HG02588 (cell line): ENCODE measurements around the gene CDV3.

Experiments
- ATAC-seq: cut with Tn5 transposase; IDR thresholded peaks from one replicate; pipeline ENCODE4 v1.9.1; 2021; ENCODE audit warnings: mild to moderate bottlenecking, moderate library complexity; ENCODE audit not compliant: unreplicated experiment

CDV3 gene

GRCh38 chr3:133563816-133564215 lies 9.7 kb upstream of the CDV3 start:
- ATAC-seq: no peak

GRCh38 chr3:133568294-133569014 lies 5.0 kb upstream of the CDV3 start:
- ATAC-seq: no peak

- ATAC-seq: no peak
Observed at GRCh38 chr3:133570139-133570936, 3.1 kb upstream of the CDV3 start.

- ATAC-seq: no peak
Observed at GRCh38 chr3:133570937-133571320, 2.6 kb upstream of the CDV3 start.

- ATAC-seq: peak; percentile 19
Observed at GRCh38 chr3:133572158-133573053, 1.1 kb upstream of the CDV3 start.

DNA sequence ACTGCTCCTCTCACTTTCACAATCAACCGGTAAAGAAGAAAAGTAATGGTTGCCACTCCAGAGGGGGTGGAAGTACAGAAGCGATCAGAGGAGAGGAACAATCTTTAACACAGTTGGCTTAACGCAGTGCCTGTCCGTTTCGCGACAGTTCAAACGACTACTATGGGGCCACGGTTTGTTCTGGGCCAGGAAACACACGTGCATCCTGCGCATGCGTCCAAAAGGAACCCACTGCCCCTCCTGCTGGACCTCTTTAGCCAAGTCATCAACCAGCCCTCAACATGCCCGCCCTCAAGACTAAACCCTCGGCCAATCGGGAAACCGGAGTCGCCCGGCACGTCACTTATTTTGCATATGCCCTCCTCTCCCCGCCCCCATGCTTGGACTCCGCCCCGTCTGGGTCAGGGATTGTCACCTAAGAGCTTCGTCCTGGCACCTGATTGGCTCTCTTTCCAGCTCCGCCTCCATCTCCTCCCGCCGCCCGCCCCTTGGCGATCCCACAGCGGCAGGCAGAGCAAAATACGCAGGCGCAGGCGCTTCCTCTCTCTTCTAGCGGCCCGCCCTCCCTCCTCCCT lies 345 bp upstream of the CDV3 start:
- peak; percentile 66 for ATAC-seq

- ATAC-seq: peak; percentile 38
Observed at GRCh38 chr3:133574260-133574881, 885 bp downstream of the CDV3 start.

DNA sequence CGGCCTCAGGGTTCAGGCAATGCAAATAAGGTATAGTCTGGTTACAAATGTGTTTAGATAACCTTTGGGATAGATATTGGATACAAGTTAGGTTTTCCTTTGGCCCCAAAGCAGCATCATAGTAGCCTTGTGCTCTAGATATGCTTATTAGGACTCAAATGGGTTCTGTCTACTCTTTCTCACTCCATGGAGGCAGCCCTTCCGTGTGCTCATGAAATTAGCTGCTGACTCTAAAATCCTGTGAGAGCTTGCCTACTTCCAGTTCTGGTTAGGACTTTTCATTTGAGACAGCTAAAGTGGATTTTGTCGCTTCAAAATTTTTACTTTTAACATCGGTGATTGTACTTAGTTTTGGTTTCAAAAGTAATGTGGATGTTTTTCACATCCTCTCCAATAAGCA lies 1.6 kb downstream of the CDV3 start:
- no peak for ATAC-seq

DNA sequence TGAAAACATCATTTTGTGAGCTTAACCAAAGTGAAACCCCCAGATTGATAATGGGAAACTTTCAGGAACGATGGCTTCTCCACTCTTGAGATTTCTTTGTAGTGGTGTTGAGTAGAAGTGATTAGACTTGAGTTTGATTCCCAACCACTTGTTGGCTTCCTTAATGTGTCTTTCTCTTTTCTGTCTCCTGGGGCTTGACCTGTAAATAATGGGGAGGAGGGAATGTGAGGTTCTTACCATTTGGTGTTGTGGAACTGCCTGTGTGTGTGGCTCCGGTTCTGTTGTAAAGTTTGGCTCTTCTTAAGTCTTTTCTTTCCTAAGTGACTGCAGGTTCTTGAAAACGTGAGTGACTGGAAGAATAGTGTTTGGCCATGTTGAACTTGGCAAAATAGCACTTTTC lies 2.7 kb downstream of the CDV3 start:
- no peak for ATAC-seq

DNA sequence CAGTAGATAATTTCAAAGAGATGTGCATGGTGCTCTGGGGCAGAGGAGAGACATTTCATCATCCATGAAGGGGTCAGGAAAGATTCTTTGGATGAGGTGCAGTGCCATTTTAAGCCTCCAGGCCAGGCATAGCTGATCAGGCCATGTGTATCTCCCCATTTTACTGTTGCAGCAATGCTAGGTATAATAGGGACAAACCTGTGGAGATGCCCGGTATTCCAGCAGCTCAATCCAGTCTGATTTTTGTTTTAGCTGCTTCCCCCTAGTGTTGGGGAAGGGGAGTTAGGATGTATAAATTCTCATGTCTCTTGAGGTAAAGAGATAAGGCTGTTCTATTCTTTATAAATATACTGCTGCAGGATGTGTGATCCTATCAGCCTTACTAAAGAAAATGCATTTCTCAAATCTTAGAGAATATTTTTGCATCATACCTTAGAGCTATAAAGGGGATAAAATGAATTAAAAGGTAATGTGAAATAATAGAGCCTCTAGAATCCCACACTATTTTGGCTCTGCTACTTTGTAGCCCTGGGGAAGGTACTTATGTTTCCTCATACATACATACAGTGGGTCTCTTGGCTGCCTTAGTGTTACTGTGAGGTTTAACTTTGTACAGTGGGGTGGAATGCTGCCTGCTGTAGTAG lies 5.2 kb downstream of the CDV3 start:
- ATAC-seq: no peak

- ATAC-seq: no peak
Observed at GRCh38 chr3:133583396-133583795, 9.9 kb downstream of the CDV3 start.

DNA sequence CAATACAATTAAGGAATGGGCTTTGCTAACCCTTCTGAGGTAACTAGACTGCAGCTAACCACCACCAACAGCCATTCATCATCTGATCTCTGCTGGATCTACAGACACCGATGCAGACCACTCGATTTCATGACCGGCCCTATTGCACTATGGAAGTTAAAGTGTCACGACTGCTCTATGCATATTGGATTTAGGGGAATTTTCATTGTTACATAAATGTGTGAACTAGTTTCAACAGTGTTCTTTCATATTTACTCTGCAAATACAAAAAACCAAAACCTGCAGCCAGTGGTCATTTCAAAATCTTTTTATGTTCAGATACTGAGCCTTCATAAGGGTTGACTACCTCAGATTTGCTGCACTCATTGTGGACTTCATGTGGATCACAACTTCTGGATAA lies 14.5 kb downstream of the CDV3 start:
- no peak for ATAC-seq

- ATAC-seq: no peak
Observed at GRCh38 chr3:133588784-133589465, 15.4 kb downstream of the CDV3 start.

GRCh38 chr3:133589503-133589902 lies 16.0 kb downstream of the CDV3 start:
- ATAC-seq: no peak

- ATAC-seq: no peak
Observed at GRCh38 chr3:133591271-133591742, 17.8 kb downstream of the CDV3 start.

DNA sequence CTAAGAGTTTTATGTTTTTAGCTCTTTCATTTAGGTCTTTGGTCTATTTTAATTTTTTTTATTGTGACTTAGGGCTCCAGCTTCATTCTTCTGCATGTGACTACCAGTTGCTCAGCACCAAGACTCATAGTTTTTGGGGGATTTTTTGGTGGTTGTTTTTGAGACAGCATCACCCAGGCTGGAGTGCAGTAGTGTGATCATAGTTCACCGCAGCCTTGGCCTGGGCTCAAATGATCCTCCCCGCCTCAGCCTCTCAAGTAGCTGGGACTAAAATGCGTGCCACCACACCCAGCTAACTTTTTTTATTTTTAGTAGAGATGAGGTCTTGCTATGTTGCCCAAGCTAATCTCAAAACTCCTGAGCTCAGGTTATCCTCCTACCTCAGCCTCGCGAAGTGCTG lies 19.4 kb downstream of the CDV3 start:
- ATAC-seq: peak; percentile 51

DNA sequence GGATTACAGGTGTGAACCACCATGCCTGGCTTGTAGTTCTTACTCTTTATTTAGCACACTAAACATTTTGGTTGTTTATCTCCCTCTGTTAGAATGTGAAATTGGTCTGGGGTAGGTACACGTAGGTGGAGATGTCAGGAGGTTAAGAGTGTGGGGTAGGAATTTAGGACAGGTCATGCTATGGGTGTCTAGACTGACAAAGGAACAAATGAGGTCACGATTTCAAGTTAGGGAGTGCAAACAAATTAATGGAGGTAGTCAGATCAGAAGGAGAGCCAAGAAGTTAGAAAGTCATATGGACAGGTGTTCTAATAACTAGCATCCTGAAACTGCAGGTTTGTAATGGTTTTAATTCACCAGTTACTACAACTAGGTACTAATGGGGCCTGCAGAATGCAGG lies 19.8 kb downstream of the CDV3 start:
- ATAC-seq: no peak

DNA sequence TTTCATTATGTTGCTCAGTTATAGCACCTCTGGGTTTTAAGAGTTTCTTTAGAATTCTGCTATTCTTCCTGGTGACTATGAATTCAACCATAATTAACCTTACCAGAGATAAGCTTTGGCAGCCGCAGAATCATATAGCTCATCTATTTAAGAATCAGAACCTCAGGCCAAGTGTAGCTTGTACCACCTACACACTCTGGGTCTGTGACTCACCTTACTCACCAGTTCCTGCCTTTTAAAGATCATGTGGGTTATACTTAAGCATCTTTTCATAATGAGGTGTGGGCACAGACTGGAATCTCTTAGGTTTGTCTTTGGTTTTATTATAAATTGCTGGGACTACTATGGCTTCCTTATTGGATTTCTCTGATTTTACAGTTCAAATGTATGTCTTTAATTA lies 21.9 kb downstream of the CDV3 start:
- no peak for ATAC-seq

GRCh38 chr3:133598405-133598804 lies 24.9 kb downstream of the CDV3 start:
- ATAC-seq: no peak
